ENCODE measurements around the gene TMEM59L. TPM values are rescaled to one million over a fixed set of nuclear protein-coding genes. Genes with fewer than 3 reads are reported as not detected.

TMEM59L gene
- total RNA-seq, 1 donor from 2014 or later, result 4.9 TPM

GRCh38 chr19:18651733-18652132, 39.1 kb downstream of the TMEM59L start:
- no peak overlapping the region for H3K4me3 Mint-ChIP-seq
- TF ChIP-seq CTCF (IDR thresholded peaks at IDR 0.05; ENCODE audit: unreplicated experiment), result no peak
- H3K9me3 Mint-ChIP-seq, result no peaks in the 10 kb centered on the region
- DNase-seq (ENCODE audit: low spot score in 2 of 2, unreplicated experiment in 2 of 2), result no peak
- no peak overlapping the region for H3K27ac Mint-ChIP-seq
- H3K27me3 Mint-ChIP-seq (ENCODE audit: low read depth), result no peaks in the 10 kb centered on the region
- no peaks in the 10 kb centered on the region for H3K36me3 Mint-ChIP-seq
- peaks cover 28% of the 10 kb centered on the region for H3K4me1 Mint-ChIP-seq

- Mint-ChIP-seq H3K9me3 (no peaks in the 10 kb centered on the region), H3K36me3 (no peaks in the 10 kb centered on the region), H3K27ac (no peak overlapping the region), H3K27me3 (ENCODE audit: low read depth) (no peaks in the 10 kb centered on the region), H3K4me3 (no peak overlapping the region), H3K4me1 (peaks cover 44% of the 10 kb centered on the region)
- DNase-seq (ENCODE audit: low spot score in 2 of 2, unreplicated experiment in 2 of 2), result no peak
- no peak for TF ChIP-seq CTCF (IDR thresholded peaks at IDR 0.05; ENCODE audit: unreplicated experiment)
Measured at GRCh38 chr19:18653853-18654252, 41.2 kb downstream of the TMEM59L start.

- no peak overlapping the region for H3K4me3 Mint-ChIP-seq
- no peak for TF ChIP-seq CTCF (IDR thresholded peaks at IDR 0.05; ENCODE audit: unreplicated experiment)
- H3K36me3 Mint-ChIP-seq, result no peaks in the 10 kb centered on the region
- no peak overlapping the region for H3K27ac Mint-ChIP-seq
- DNase-seq (ENCODE audit: low spot score in 2 of 2, unreplicated experiment in 2 of 2), result no peak
- H3K9me3 Mint-ChIP-seq, result no peaks in the 10 kb centered on the region
- peaks cover 43% of the 10 kb centered on the region for H3K4me1 Mint-ChIP-seq
- no peaks in the 10 kb centered on the region for H3K27me3 Mint-ChIP-seq (ENCODE audit: low read depth)
Measured at GRCh38 chr19:18654469-18654868, 41.8 kb downstream of the TMEM59L start.

- TF ChIP-seq CTCF (IDR thresholded peaks at IDR 0.05; ENCODE audit: unreplicated experiment), result no peak
- no peaks in the 10 kb centered on the region for H3K36me3 Mint-ChIP-seq
- H3K4me3 Mint-ChIP-seq, result no peak overlapping the region
- no peaks in the 10 kb centered on the region for H3K9me3 Mint-ChIP-seq
- peaks cover 35% of the 10 kb centered on the region for H3K4me1 Mint-ChIP-seq
- H3K27me3 Mint-ChIP-seq (ENCODE audit: low read depth), result no peaks in the 10 kb centered on the region
- no peak for DNase-seq (ENCODE audit: low spot score in 2 of 2, unreplicated experiment in 2 of 2)
- no peak overlapping the region for H3K27ac Mint-ChIP-seq
Measured at GRCh38 chr19:18655173-18655844, 42.6 kb downstream of the TMEM59L start.

GRCh38 chr19:18656337-18657086, 43.8 kb downstream of the TMEM59L start:
- H3K27me3 Mint-ChIP-seq (ENCODE audit: low read depth), result no peaks in the 10 kb centered on the region

More at GRCh38 chr19:18656337-18657086, 43.8 kb downstream of the TMEM59L start:
- no peak overlapping the region for H3K4me3 Mint-ChIP-seq
- no peaks in the 10 kb centered on the region for H3K36me3 Mint-ChIP-seq
- DNase-seq (ENCODE audit: low spot score in 2 of 2, unreplicated experiment in 2 of 2), result no peak
- H3K9me3 Mint-ChIP-seq, result no peaks in the 10 kb centered on the region
- H3K4me1 Mint-ChIP-seq, result peaks cover 33% of the 10 kb centered on the region
- no peak for TF ChIP-seq CTCF (IDR thresholded peaks at IDR 0.05; ENCODE audit: unreplicated experiment)
- no peak overlapping the region for H3K27ac Mint-ChIP-seq

All from mesothelial cell of epicardium (in vitro differentiated cells).